GM10248 (cell line): ENCODE data around the gene MED26.
"Not testable (repeated sequence)": the region's sequence is repeated elsewhere in the genome, so short reads cannot be mapped to it uniquely, and the experiment has no call there.

Experiments used
- CTCF ChIA-PET: fragments of 300-600 bp; sonication (Branson Sonifier 250); formaldehyde crosslinking; extraction: SDS; loops from one replicate; lab custom pipeline; 2021; ENCODE audit warnings: antibody characterized with exemption; lab: Yijun Ruan, JAX
- POLR2A ChIA-PET: fragments of 350-650 bp; sonication (Branson Sonifier 250); formaldehyde crosslinking; extraction: SDS; loops from one replicate; lab custom pipeline; 2020; ENCODE audit warnings: antibody characterized with exemption; lab: Yijun Ruan, JAX
- DNase-seq: peaks from one replicate; pipeline ENCODE4 v3.0.0; 2012; ENCODE audit errors: extremely low spot score
- CTCF ChIP-seq: IDR thresholded peaks from 2 replicates; pipeline ENCODE4 v1.5.1; 2012; ENCODE audit warnings: mild to moderate bottlenecking, low read depth; ENCODE audit errors: extremely low read depth, missing control alignments, control extremely low read depth

The MED26 gene

GRCh38 chr19:16554776-16555175 lies 73.2 kb downstream of the MED26 start:
- POLR2A ChIA-PET, result interaction anchor here (0.6 to 0.7 kb wide), 3 partner anchors 32 to 392 kb away, joined by 3 to 10 read pairs (median 7); no protein-coding TSS in a partner anchor
- DNase-seq, result no peak
- CTCF ChIA-PET, result no interaction called here
- TF ChIP-seq CTCF, result no peak

- DNase-seq, CTCF ChIA-PET: not testable (repeated sequence)
- POLR2A ChIA-PET, result interaction anchor here (0.7 kb wide), 1 partner anchor 476 kb away, joined by 10 read pairs; no protein-coding TSS in a partner anchor
Observed at GRCh38 chr19:16551902-16552301, 76.1 kb downstream of the MED26 start.

- POLR2A ChIA-PET, result no interaction called here
- no peak for DNase-seq
- TF ChIP-seq CTCF, result no peak
- CTCF ChIA-PET, result interaction anchor here (0.9 to 2.0 kb wide), 4 partner anchors 11 to 66 kb away, joined by 3 to 5 read pairs (median 4); no protein-coding TSS in a partner anchor
Observed at GRCh38 chr19:16548956-16549355, 79.0 kb downstream of the MED26 start.

GRCh38 chr19:16544473-16545231 lies 83.4 kb downstream of the MED26 start:
- ChIA-PET CTCF (interaction anchor here (1.2 kb wide), 1 partner anchor 19 kb away, joined by 3 read pairs; no protein-coding TSS in a partner anchor), POLR2A (interaction anchor here (0.7 kb wide), 1 partner anchor 29 kb away, joined by 3 read pairs; no protein-coding TSS in a partner anchor)
- DNase-seq, result no peak
- TF ChIP-seq CTCF, result no peak

GRCh38 chr19:16543734-16544133 lies 84.3 kb downstream of the MED26 start:
- DNase-seq, CTCF ChIA-PET, POLR2A ChIA-PET: not testable (repeated sequence)

GRCh38 chr19:16542910-16543472 lies 85.0 kb downstream of the MED26 start:
- CTCF ChIA-PET, result interaction anchor here (1.0 kb wide), 1 partner anchor 15 kb away, joined by 3 read pairs; no protein-coding TSS in a partner anchor
- POLR2A ChIA-PET, result interaction anchor here (0.6 kb wide), 1 partner anchor 26 kb away, joined by 3 read pairs; no protein-coding TSS in a partner anchor
- DNase-seq, result no peak
- no peak for TF ChIP-seq CTCF

GRCh38 chr19:16542045-16542909 lies 85.7 kb downstream of the MED26 start, which contains the start of gene CHERP:
Gene CHERP (minus strand): TSS chr19:16542437. CDS start chr19:16542378, 59 bp downstream.
- no peak for TF ChIP-seq CTCF
- DNase-seq, result peak; percentile 97
- POLR2A ChIA-PET, result interaction anchor here (0.6 kb wide), 1 partner anchor 25 kb away, joined by 3 read pairs; no protein-coding TSS in a partner anchor
- CTCF ChIA-PET, result interaction anchor here (1.0 to 1.9 kb wide), 2 partner anchors 15 to 16 kb away, joined by 3 to 4 read pairs; no protein-coding TSS in a partner anchor
